ENCODE data around the gene UST.
"Not testable (repeated sequence)": the region's sequence is repeated elsewhere in the genome, so short reads cannot be mapped to it uniquely, and the experiment has no call there.

The UST gene

DNA sequence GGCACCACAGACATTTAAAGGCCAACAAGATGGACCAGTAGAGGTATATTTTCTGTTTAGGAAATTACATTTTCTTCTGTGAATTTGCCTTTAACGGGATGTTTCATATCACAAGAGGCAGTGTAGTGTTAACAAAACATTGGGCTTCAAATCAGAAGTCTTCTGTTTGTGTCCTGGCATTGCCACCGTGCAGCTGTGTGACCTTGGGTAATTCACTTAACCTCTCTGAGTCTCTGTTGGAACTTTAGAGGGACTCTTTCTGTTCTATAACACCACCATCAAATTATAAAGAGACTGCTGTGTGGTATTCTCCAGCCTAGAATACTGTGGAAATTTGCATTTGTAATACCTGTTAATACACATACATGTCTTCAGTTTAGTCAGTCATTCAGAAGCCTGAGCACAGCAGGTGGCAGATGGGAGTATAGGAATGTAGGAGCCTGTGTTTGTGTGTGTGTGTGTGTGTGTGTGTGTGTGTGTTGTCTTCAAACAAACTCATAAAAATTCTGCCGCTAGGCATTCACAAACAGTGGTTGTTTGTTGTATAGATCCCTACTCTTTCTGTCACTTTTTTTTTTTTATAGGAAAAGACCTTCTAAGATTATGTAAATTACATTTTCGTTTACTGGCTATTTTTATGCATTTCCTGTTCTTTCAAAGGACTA, 22.6 kb downstream of the UST start:
- DNase-seq: no peak

DNA sequence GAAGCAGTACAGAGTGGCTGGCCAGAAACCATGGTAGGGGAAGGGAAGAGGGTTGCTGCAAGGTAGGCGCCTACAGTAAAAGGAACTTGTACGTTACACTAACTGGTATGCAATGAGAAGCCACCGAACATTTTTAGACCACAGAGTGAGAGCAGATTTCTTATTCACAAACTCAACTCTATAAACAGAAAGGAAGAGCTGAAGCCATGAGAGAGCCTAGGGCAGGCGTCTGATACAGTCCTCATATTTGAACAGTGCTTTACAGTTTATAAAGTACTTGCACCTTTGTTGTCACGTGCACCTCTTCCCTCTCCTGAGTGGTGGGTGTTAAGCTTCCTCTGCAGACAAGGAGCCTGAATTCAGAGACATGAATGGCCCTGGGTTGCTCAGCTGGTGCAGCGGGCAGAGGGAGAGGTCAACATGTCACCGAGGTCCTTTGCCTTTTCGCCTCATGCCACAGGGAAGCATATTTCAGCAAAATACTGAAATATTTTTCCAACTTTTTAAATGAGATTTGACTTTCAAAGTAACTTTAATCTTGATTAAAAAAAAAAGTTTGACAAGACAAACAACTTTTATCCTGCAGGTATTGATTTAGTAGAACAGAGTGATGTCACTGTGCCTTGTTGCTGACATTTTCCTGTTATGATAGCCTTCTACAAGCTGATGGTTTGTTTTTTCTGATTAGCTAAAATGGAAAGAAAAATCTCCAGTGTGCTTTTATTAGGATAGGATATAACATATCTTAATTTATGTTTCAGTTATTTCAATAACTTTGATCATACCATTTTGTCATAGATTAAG, 23.8 kb downstream of the UST start:
- DNase-seq: no peak

DNA sequence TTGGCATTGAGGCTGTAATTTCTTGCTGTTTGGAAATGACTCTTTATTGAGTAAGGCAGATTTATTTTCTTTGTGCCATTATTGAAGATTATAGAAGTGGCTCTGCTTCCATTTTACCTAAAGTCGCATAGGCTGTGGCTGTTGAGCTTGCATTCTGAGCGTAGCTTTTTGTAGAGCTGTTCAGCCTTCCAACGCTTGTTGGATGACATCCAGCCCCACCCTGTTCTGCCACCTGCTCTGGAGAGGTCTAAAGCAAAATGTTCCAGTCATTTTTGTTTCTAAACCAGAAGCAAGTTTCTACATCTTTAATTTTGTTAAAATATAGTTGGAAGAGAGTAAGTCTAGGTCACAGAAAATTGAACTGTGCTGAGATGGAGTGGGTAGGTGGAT, 24.4 kb downstream of the UST start:
- DNase-seq: no peak

- DNase-seq: no peak
Observed at GRCh38 chr6:148771896-148772554, 25.2 kb downstream of the UST start.

GRCh38 chr6:148775161-148775560, 28.3 kb downstream of the UST start:
- DNase-seq: no peak

DNA sequence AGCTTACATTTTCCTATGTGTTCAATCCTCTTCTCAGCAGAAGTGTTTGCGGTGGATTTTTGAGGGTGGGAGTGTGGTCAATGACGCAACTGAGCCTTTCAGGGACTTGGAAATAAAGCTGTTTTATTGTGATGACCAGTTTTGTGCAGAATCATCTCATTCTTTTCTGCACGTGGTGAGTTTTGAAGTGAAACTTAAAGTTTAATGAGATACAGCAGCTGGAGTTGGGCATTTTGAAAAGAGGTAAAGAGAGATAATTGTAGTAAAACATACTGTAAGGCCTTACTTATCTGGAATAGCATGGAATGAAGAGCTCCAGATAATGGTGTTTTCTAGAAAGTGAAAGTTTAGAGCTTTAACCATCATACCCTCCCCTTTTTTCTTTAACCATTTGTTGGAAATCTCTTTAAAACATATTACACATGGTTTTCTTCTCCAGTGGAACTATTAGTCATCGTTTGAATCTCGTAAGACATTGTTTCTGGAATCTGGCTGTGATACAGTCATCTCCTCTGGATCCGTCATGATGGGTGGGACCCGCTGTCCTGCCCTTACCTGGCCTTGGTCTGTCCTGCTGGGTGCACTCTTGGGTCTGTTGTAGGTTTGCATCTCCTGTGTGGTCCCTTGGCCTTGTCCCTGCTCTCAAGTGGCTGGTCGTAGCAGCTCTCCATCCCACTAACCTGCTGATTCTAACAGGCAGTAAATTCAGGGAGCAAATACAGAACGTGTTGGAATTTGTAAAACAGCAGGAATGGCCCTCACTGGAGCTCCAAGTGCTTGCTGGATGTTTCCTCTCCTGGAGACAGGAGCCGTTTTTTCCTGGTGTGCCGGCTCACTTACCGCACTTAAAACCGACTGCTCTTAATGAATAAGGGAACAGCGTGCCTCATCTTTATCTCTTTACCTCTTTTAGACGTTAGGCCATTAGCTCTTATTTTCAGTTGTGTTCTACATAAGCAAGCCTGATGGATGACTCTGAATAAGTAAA, 29.8 kb downstream of the UST start:
- no peak for DNase-seq

DNA sequence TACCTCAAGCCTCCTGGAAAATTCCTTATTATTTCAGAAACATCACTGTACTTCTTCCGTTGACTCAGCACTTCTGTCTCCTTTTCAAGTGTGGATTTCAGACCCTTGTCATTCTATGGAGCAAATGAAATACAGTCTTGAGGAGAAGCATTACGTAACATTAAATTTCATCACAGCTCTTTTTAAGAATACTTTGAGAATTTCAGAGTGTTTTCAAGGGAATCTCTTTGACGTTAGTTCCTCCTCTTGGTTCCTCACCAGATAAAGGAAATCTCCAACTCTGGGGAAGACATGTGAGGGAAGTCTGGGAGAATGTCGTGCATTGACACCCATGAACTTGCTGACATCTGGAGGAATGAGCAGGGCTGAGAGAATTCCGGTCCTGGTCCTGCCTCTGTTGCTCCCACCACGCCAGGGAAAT, 32.3 kb downstream of the UST start:
- DNase-seq: no peak

DNA sequence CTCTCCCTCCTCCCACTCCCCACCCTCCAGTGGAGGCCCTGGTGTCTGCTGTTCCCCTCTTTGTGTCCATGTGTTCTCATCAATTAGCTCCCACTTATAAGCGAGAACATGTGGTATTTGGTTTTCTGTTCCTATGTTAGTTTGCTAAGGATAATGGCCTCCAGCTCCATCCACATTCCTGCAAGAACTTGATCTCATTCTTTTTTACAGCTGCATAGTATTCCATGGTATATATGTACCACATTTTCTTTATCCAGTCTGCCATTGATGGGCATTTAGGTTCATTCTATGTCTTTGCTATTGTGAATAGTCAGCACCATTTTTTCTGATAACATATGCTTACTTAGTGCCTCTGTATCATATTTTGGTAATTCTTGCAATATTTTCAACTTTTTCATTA, 33.6 kb downstream of the UST start:
- DNase-seq: not testable (repeated sequence)

- DNase-seq: no peak
Observed at GRCh38 chr6:148780918-148781436, 34.1 kb downstream of the UST start.

DNA sequence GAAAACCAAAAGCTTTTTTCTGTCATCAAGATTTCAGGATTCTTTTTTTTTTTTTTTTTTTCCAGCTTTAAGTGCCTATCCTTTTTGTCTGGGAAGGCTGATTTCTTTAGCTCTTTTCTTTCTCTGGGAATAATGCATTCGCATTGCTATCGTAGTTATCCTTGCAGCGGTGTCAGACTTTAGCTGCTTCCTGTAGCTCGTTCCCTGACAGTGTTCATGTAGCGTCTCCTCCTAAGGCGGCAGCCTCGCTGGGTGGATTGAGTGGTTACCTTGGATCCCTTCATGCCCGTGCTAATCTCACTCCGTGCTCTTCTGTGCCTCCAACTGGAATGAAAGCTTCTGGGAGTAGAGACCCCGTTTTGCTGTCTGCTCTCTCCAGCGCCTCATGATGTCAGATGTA, 43.1 kb downstream of the UST start:
- DNase-seq: no peak

- DNase-seq: no peak
Observed at GRCh38 chr6:148790404-148790803, 43.6 kb downstream of the UST start.

DNA sequence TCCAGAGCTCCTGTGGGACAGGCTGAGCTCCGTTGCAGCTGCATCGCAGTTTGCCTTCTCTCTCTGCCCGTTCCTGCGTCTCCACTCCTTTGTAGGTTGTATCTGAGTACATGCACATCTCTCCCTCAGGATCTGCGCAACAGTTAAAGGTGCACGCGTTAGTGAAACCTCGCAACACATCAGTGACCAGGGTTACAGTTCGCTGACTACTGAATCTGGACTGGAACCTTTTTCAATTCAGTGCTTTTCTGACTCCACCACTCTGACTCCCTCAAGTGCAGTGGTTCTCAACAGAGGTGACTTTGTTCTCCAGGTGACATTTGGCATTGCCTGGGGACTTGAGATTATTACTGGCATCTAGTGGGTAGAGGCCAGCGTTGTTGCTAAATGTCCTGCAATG, 44.0 kb downstream of the UST start:
- no peak for DNase-seq

DNA sequence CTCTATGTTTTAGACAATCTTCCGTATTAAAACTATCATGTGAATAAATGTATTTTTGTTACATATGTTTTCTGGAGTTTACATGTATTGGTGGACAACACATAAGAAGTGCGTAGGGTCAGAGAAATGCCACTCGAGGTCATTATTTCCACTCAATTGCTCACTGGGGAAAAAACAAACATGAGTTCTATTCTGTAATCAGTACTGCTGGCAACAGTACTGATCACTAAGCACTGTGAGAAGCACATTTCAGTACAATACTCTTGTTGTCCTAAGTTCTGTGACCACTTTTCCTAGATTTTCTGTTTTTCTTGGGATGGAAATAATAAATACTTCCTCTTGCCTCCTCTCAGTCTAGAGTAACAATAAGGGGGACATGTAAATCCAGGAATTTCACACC, 44.5 kb downstream of the UST start:
- no peak for DNase-seq

DNA sequence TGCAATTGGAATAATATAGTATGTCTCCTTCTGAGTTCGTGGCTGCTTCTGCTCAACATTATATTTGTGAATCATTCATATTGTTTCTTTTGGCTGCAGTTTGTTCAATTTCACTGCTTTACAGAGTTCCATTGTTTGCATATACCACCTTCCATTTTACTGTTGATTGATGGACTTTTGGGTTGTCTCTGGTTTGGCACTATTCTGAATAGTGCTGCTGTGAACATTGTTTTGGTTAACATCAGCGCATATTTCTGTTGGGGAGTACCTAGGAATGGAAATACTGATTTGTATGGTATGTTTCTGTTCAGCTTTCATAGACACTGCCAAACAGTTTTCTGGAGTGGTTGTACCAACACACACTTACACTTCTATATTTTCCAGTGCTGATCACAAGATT, 46.9 kb downstream of the UST start:
- no peak for DNase-seq

DNA sequence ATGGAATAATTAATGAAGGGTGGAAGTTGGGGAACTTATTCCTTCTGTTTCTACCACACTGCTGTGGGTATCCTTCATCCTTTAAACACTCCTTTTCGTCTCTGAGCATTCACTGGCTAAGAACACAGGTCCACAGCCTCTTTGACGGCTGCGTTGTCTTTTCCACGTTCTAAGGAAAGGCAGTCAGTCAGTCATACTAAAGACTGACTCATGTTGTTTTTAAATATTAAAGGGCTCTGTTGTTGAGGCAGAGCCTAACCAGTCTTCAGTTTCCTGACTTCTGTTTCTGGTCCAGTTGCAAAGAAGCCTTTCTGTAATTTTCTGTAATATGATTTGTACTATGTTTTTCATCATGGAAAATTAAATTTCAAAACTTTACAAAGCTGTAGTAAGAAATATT, 48.0 kb downstream of the UST start:
- DNase-seq: no peak

DNA sequence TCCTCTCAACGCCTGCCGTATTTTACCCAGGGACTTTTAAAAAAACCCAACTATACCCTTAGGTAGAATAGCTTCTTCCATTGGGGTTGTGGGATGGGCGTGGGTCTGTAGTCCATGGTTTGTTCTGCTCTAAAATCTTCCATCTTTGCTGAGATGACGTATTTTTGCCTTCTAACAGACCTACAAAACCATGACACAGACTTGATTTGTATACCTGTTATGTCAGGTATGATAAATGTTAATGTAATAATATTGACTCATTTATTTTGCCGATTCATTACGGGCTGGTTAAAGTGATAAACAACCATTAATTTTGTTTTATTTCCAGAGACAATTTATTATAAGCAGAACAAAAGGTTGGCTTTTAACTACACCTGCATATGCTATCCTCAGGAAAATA, 48.7 kb downstream of the UST start:
- no peak for DNase-seq

GRCh38 chr6:148799647-148800046, 52.8 kb downstream of the UST start:
- no peak for DNase-seq

DNA sequence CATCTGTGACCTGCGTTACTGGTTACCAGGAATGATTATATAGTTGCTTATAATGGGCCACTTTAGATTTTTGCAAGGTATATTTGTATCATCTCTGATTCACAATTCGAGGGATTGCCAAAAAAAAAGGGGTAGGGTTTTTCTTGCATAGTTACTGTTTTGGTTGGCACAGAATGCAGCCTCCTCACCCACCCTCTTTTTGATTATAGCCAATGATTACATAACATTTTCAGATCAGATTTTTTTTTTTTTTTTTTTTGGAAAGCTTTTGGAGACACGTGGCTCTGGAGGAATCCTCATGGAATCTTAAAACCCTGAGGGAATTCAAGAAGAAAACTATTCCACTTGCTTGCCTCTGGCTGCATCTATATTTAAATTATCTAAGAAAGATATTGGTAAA, 53.7 kb downstream of the UST start:
- no peak for DNase-seq

GRCh38 chr6:148803979-148804378, 57.1 kb downstream of the UST start:
- DNase-seq: no peak

- DNase-seq: no peak
Observed at GRCh38 chr6:148805777-148806176, 58.9 kb downstream of the UST start.

DNA sequence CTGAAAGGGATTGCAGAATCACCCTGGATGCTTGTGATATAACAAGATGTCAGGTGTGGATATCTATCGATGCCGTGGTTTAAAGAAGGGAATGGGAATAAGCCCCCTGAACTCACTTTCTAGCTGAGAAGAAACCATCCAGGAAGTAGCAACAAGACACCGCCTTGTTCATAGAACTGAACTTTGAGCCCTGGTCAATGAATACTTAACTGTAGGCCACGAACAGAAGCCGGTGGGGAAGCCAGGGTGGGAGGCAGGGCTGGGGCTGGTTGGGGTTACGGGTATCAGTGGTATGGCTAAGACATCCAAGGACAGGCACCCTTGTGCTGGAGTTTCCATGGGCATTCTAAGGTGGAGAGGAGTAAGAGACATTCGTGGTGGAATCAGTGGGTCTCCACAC, 61.0 kb downstream of the UST start:
- no peak for DNase-seq

- no peak for DNase-seq
Observed at GRCh38 chr6:148808786-148809304, 62.0 kb downstream of the UST start.

Measured in stimulated activated CD4-positive, alpha-beta T cell treated with anti-CD3 and anti-CD28 coated beads, Interleukin-4, amount 100 ng/mL, for 4 hours (primary cell).